Stimulated activated memory B cell treated with anti-CD40 and anti-IgM and Interleukin-4, amounts not matched to agents 10 μg/mL and 1 μg/mL and 100 μg/mL, for 72 hours (primary cell): ENCODE measurements around the gene PSENEN.
"Not testable (repeated sequence)": the region's sequence is repeated elsewhere in the genome, so short reads cannot be mapped to it uniquely, and the experiment has no call there.

Experiments used
- ATAC-seq: fragments of 150-1000 bp; cut with Tn5 transposase; 2 replicates; pipeline ENCODE4 v1.10.0; 2021
- H3K27ac Mint-ChIP-seq: one replicate; pipeline ENCODE4 v1.8.0; 2022; ENCODE audit warnings: mild to moderate bottlenecking, mixed read lengths
- H3K27me3 Mint-ChIP-seq: one replicate; pipeline ENCODE4 v1.8.0; 2022; ENCODE audit warnings: mixed read lengths
- H3K36me3 Mint-ChIP-seq: one replicate; pipeline ENCODE4 v1.8.0; 2022; ENCODE audit warnings: mixed read lengths
- H3K4me1 Mint-ChIP-seq: one replicate; pipeline ENCODE4 v1.8.0; 2022; ENCODE audit warnings: mixed read lengths
- H3K4me3 Mint-ChIP-seq: one replicate; pipeline ENCODE4 v1.8.0; 2022; ENCODE audit warnings: mild to moderate bottlenecking, moderate library complexity, mixed read lengths
- H3K9me3 Mint-ChIP-seq: one replicate; pipeline ENCODE4 v1.8.0; 2022; ENCODE audit warnings: mixed read lengths

PSENEN gene

GRCh38 chr19:35715981-35716800 lies 29.3 kb upstream of the PSENEN start:
- no peaks in the 10 kb centered on the region for H3K9me3 Mint-ChIP-seq
- peaks cover 32% of the 10 kb centered on the region for H3K36me3 Mint-ChIP-seq
- ATAC-seq: no peak
- peak overlapping the region; percentile 97 for H3K4me3 Mint-ChIP-seq
- peak overlapping the region; percentile 97 for H3K27ac Mint-ChIP-seq
- H3K27me3 Mint-ChIP-seq: no peaks in the 10 kb centered on the region
- H3K4me1 Mint-ChIP-seq: peaks cover 79% of the 10 kb centered on the region

- Mint-ChIP-seq H3K4me1 (peaks cover 79% of the 10 kb centered on the region), H3K27me3 (no peaks in the 10 kb centered on the region), H3K4me3 (peak overlapping the region; percentile 97), H3K27ac (peak overlapping the region; percentile 97), H3K9me3 (no peaks in the 10 kb centered on the region), H3K36me3 (peaks cover 40% of the 10 kb centered on the region)
- peak; percentile 89 for ATAC-seq
These were observed 28.4 kb upstream of the PSENEN start for GRCh38 chr19:35716801-35717664.

GRCh38 chr19:35717665-35718344 lies 27.6 kb upstream of the PSENEN start, which contains the start of gene KMT2B:
Gene KMT2B, plus strand, starts transcription at chr19:35718003. Its CDS starts 16 bp downstream, at chr19:35718019.
- Mint-ChIP-seq H3K27me3 (no peaks in the 10 kb centered on the region), H3K4me1 (peaks cover 78% of the 10 kb centered on the region), H3K36me3 (peaks cover 48% of the 10 kb centered on the region), H3K4me3 (peak within 1 kb of the TSS; percentile 97), H3K9me3 (no peaks in the 10 kb centered on the region), H3K27ac (peak within 1 kb of the TSS; percentile 97)
- ATAC-seq: peak; percentile 0

GRCh38 chr19:35718345-35719041 lies 27.0 kb upstream of the PSENEN start:
- Mint-ChIP-seq H3K4me1 (peaks cover 71% of the 10 kb centered on the region), H3K36me3 (peaks cover 55% of the 10 kb centered on the region), H3K27ac (peak overlapping the region; percentile 81), H3K4me3 (peak overlapping the region; percentile 87), H3K9me3 (no peaks in the 10 kb centered on the region), H3K27me3 (no peaks in the 10 kb centered on the region)
- peak; percentile 1 for ATAC-seq

GRCh38 chr19:35719402-35720162 lies 25.9 kb upstream of the PSENEN start:
- H3K9me3 Mint-ChIP-seq: no peaks in the 10 kb centered on the region
- peaks cover 56% of the 10 kb centered on the region for H3K36me3 Mint-ChIP-seq
- H3K4me3 Mint-ChIP-seq: peak overlapping the region; percentile 87
- H3K4me1 Mint-ChIP-seq: peaks cover 60% of the 10 kb centered on the region
- H3K27ac Mint-ChIP-seq: peak overlapping the region; percentile 81
- no peaks in the 10 kb centered on the region for H3K27me3 Mint-ChIP-seq
- no peak for ATAC-seq

GRCh38 chr19:35720163-35720524 lies 25.3 kb upstream of the PSENEN start:
- peaks cover 54% of the 10 kb centered on the region for H3K4me1 Mint-ChIP-seq
- ATAC-seq: no peak
- H3K9me3 Mint-ChIP-seq: no peaks in the 10 kb centered on the region
- peaks cover 55% of the 10 kb centered on the region for H3K36me3 Mint-ChIP-seq
- no peak overlapping the region for H3K4me3 Mint-ChIP-seq
- no peak overlapping the region for H3K27ac Mint-ChIP-seq
- H3K27me3 Mint-ChIP-seq: no peaks in the 10 kb centered on the region

GRCh38 chr19:35720648-35721047 lies 24.8 kb upstream of the PSENEN start:
- no peaks in the 10 kb centered on the region for H3K27me3 Mint-ChIP-seq
- H3K9me3 Mint-ChIP-seq: no peaks in the 10 kb centered on the region
- no peak overlapping the region for H3K27ac Mint-ChIP-seq
- peaks cover 60% of the 10 kb centered on the region for H3K36me3 Mint-ChIP-seq
- H3K4me3 Mint-ChIP-seq: no peak overlapping the region
- ATAC-seq: no peak
- H3K4me1 Mint-ChIP-seq: peaks cover 50% of the 10 kb centered on the region

- peaks cover 43% of the 10 kb centered on the region for H3K4me1 Mint-ChIP-seq
- no peaks in the 10 kb centered on the region for H3K27me3 Mint-ChIP-seq
- H3K4me3 Mint-ChIP-seq: no peak overlapping the region
- H3K27ac Mint-ChIP-seq: no peak overlapping the region
- no peak for ATAC-seq
- H3K36me3 Mint-ChIP-seq: peaks cover 63% of the 10 kb centered on the region
- no peaks in the 10 kb centered on the region for H3K9me3 Mint-ChIP-seq
These were observed 24.1 kb upstream of the PSENEN start for GRCh38 chr19:35721374-35721773.

- H3K27me3 Mint-ChIP-seq: no peaks in the 10 kb centered on the region
- no peak overlapping the region for H3K27ac Mint-ChIP-seq
- H3K4me3 Mint-ChIP-seq: no peak overlapping the region
- H3K36me3 Mint-ChIP-seq: peaks cover 66% of the 10 kb centered on the region
- peaks cover 38% of the 10 kb centered on the region for H3K4me1 Mint-ChIP-seq
- no peaks in the 10 kb centered on the region for H3K9me3 Mint-ChIP-seq
- ATAC-seq: no peak
These were observed 23.0 kb upstream of the PSENEN start for GRCh38 chr19:35722461-35722860.

GRCh38 chr19:35722897-35723296 lies 22.6 kb upstream of the PSENEN start:
- H3K27ac Mint-ChIP-seq: no peak overlapping the region
- H3K4me3 Mint-ChIP-seq: no peak overlapping the region
- peaks cover 38% of the 10 kb centered on the region for H3K4me1 Mint-ChIP-seq
- no peaks in the 10 kb centered on the region for H3K27me3 Mint-ChIP-seq
- H3K9me3 Mint-ChIP-seq: no peaks in the 10 kb centered on the region
- ATAC-seq: no peak
- H3K36me3 Mint-ChIP-seq: peaks cover 69% of the 10 kb centered on the region

- H3K4me1 Mint-ChIP-seq: peaks cover 35% of the 10 kb centered on the region
- no peaks in the 10 kb centered on the region for H3K27me3 Mint-ChIP-seq
- no peak overlapping the region for H3K4me3 Mint-ChIP-seq
- ATAC-seq: no peak
- H3K9me3 Mint-ChIP-seq: no peaks in the 10 kb centered on the region
- no peak overlapping the region for H3K27ac Mint-ChIP-seq
- peaks cover 76% of the 10 kb centered on the region for H3K36me3 Mint-ChIP-seq
These were observed 21.8 kb upstream of the PSENEN start for GRCh38 chr19:35723671-35724070.

GRCh38 chr19:35724132-35724531 lies 21.3 kb upstream of the PSENEN start:
- peaks cover 81% of the 10 kb centered on the region for H3K36me3 Mint-ChIP-seq
- peaks cover 31% of the 10 kb centered on the region for H3K4me1 Mint-ChIP-seq
- not testable (repeated sequence) for ATAC-seq, H3K27me3 Mint-ChIP-seq, H3K4me3 Mint-ChIP-seq, H3K9me3 Mint-ChIP-seq, H3K27ac Mint-ChIP-seq

- no peaks in the 10 kb centered on the region for H3K27me3 Mint-ChIP-seq
- H3K36me3 Mint-ChIP-seq: peaks cover 84% of the 10 kb centered on the region
- no peaks in the 10 kb centered on the region for H3K9me3 Mint-ChIP-seq
- H3K27ac Mint-ChIP-seq: no peak overlapping the region
- H3K4me3 Mint-ChIP-seq: no peak overlapping the region
- ATAC-seq: no peak
- peaks cover 26% of the 10 kb centered on the region for H3K4me1 Mint-ChIP-seq
These were observed 20.9 kb upstream of the PSENEN start for GRCh38 chr19:35724560-35724959.

GRCh38 chr19:35725216-35725861 lies 20.1 kb upstream of the PSENEN start:
- Mint-ChIP-seq H3K4me3 (no peak overlapping the region), H3K27me3 (no peaks in the 10 kb centered on the region), H3K9me3 (no peaks in the 10 kb centered on the region), H3K27ac (no peak overlapping the region), H3K4me1 (peaks cover 19% of the 10 kb centered on the region), H3K36me3 (peaks cover 88% of the 10 kb centered on the region)
- ATAC-seq: no peak
